Fibroblast of skin of back (primary cell): ENCODE results near the gene SEPSECS.

Experiments used
- DNase-seq: peaks from one replicate; pipeline ENCODE4 v3.0.0-alpha.2; 2013

Gene SEPSECS

GRCh38 chr4:25080571-25080970 is 79.7 kb downstream of the SEPSECS start:
- no peak for DNase-seq

GRCh38 chr4:25078523-25078922 is 81.7 kb downstream of the SEPSECS start:
- no peak for DNase-seq

- no peak for DNase-seq
Observed at GRCh38 chr4:25076625-25077398, 83.4 kb downstream of the SEPSECS start.

GRCh38 chr4:25075851-25076250 is 84.4 kb downstream of the SEPSECS start:
- DNase-seq = no peak

- no peak for DNase-seq
Observed at GRCh38 chr4:25075129-25075528, 85.1 kb downstream of the SEPSECS start.

GRCh38 chr4:25070545-25070944 is 89.7 kb downstream of the SEPSECS start:
- DNase-seq = no peak
